Pancreas (tissue), 10 donors: Measurements from ENCODE around the gene TUBA1B. TPM values are rescaled to one million over a fixed set of nuclear protein-coding genes. Genes with fewer than 3 reads are reported as not detected.

ENCODE experiments used
- ATAC-seq, 4 donors: fragments of 200-7000 bp; cut with Tn5 transposase; one replicate each; pipeline versions ENCODE4 v1.8.0 to v1.9.1; 2020; ENCODE audit warnings: mild to moderate bottlenecking in 4 of 4, moderate library complexity in 4 of 4
- DNase-seq, 6 donors: peaks; one replicate each; pipeline ENCODE4 v3.0.0-alpha.2; 2020
- FAIRE-seq: peaks from 2 replicates; lab custom pipeline; 2012; peaks lifted over from hg19 to GRCh38; lab: Jason Lieb, UNC
- H3K27ac ChIP-seq, 4 donors: fragments of 200-600 bp; sonication (generic); 1 replicate in 3 of 4; 2 replicates in 1 of 4; pipeline versions ENCODE4 v1.5.0 to v1.8.0; 2020
- H3K27me3 ChIP-seq, 4 donors: fragments of 200-600 bp; one replicate each; pipeline ENCODE4 v1.8.0; 2021
- H3K36me3 ChIP-seq, 3 donors: fragments of 200-600 bp; sonication (generic) in 1 of 3; one replicate each; pipeline versions ENCODE4 v1.5.0 to v1.8.0; 2020 to 2021
- H3K4me1 ChIP-seq, 3 donors: fragments of 200-600 bp; one replicate each; pipeline ENCODE4 v1.8.0; 2021
- H3K4me3 ChIP-seq, 4 donors: fragments of 200-600 bp; sonication (generic) in 2 of 4; one replicate each; pipeline versions ENCODE4 v1.5.0 to v1.8.0; 2020 to 2021
- H3K9me3 ChIP-seq, 4 donors: fragments of 200-600 bp; one replicate each; pipeline ENCODE4 v1.8.0; 2021
- CTCF ChIP-seq, 4 donors: fragments of 200-600 bp; sonication (generic) in 3 of 4; IDR thresholded peaks; one replicate each; pipeline versions ENCODE4 v1.5.0 to v1.8.0; 2021; ENCODE audit warnings: antibody characterized with exemption in 4 of 4
- WGBS, 2 donors: extraction: QIAGEN DNeasy Blood & Tissue Kit; methylation state at CpG; one replicate each; pipeline ENCODE4 v1.1.7; 2013; 5-methylcytosine and 5-hydroxymethylcytosine counted together
- intact Hi-C, 3 donors: fragments of 100-400 bp; cut with DNase I; formaldehyde crosslinking; loops; one replicate each; pipeline versions ENCODE4 v1.11.1 to v1.14.2; 2022
- polyA plus RNA-seq, 2 donors: library from polyadenylated mRNA; stranded (reverse); fragments of 200-250 nt; gene quantifications; one replicate each; pipeline ENCODE4 v1.2.3, GENCODE V29; 2013
- total RNA-seq, 6 donors: library from RNA; stranded (reverse); fragmentation: NEBNext Ultra II Directional in 4 of 6; extraction: Animal tissue kit (Norgen Biotek cat#: 25700) in 4 of 6; gene quantifications; one replicate each; pipeline versions ENCODE4 v1.2.1 to v1.2.4, GENCODE V29; 2021 to 2023
- donor health status: healthy with polysubstance abuse.
- donor health status: DM: no; HTN: no; CAD: no; lungs with moderate emphysema.
- donor health status: DM: no; HTN: no; CAD: no.
- donor health status: control.
- donor health status: control.
- donor health status: Bipolar disorder and iron deficiency.
- donor health status: DM: yes; HTN: yes; CAD: no.
- donor health status: DM: no; HTN: no; CAD: no.
- donor health status: DM: no; HTN: no; CAD: no.
- donor health status: DM: yes; HTN: yes; CAD: no.

Gene TUBA1B
- total and polyA plus RNA-seq, 8 donors = 43.1 to 214 (median 109) TPM

DNA sequence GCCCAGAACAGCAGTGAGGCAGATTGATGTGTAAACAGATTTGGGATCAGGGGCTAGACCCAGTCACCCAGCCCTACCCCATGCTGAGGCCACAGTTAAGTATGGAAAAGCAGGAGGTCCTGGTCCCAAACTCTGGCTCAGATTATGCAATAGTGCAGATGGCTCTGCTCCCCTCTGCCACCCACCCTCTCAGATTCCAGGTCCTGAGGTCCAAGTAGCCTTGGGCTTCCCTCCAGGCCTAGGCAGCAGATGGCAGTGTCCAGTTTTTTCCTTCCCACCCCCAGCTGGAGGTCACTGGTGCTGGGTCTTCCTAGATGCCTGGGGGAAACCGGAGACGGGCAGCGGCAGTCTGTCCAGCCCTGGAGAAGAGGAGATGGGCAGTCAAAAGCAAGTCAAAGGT lies 33.8 kb downstream of the TUBA1B start:
- FAIRE-seq = no peak

DNA sequence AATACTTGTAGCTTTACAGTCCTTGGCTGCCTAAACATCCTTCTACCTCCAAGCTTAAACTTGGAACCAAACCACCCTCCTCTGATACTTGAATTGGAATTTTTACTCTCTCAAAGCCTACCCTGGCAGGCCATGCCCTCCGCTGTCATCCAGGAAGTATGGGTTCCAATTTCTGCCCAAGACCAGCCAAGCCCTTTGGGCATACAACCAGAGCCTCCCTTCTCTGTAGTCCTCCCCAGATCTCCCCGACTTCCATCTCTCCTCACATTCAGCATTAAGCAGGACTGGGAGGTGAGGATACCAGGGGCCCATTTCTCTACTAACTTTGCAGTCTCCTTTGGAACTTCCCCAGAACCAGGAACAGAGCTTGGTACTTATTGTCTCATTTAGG lies 36.2 kb downstream of the TUBA1B start:
- ATAC-seq (no peak), FAIRE-seq (no peak), DNase-seq (no peak)
- 64 to 79% methylated on average over 2 of the region's 2 CpGs for WGBS, 2 donors
- Histone ChIP-seq H3K36me3 (peaks cover 0 to 5% (median under 1%) of the 10 kb centered on the region in 3 donors), H3K4me1 (peaks cover 0 to 17% (median 2%) of the 10 kb centered on the region in 3 donors), H3K27ac (no peak overlapping the region), H3K27me3 (peaks cover 0 to 14% (median 2%) of the 10 kb centered on the region in 4 donors), H3K4me3 (no peak overlapping the region), H3K9me3 (no peaks in the 10 kb centered on the region)
- no peak for TF ChIP-seq CTCF (IDR thresholded peaks at IDR 0.05)
- intact Hi-C loops = no loop called here

More for the DNA sequence above, 33.8 kb downstream of the TUBA1B start:
- DNase-seq = no peak
- Histone ChIP-seq H3K4me3 (no peak overlapping the region), H3K9me3 (no peaks in the 10 kb centered on the region), H3K27ac (no peak overlapping the region), H3K4me1 (peaks cover 0 to 7% (median 0%) of the 10 kb centered on the region in 3 donors), H3K27me3 (peaks cover 0 to 3% (median 0%) of the 10 kb centered on the region in 4 donors), H3K36me3 (peaks cover 0 to 23% (median 22%) of the 10 kb centered on the region in 3 donors)
- no peak for TF ChIP-seq CTCF (IDR thresholded peaks at IDR 0.05)
- 43 to 78% methylated on average over 3 of the region's 3 CpGs for WGBS, 2 donors
- ATAC-seq = peak in 2 of 4 donors; percentile 13 to 41
- intact Hi-C loops = no loop called here

DNA sequence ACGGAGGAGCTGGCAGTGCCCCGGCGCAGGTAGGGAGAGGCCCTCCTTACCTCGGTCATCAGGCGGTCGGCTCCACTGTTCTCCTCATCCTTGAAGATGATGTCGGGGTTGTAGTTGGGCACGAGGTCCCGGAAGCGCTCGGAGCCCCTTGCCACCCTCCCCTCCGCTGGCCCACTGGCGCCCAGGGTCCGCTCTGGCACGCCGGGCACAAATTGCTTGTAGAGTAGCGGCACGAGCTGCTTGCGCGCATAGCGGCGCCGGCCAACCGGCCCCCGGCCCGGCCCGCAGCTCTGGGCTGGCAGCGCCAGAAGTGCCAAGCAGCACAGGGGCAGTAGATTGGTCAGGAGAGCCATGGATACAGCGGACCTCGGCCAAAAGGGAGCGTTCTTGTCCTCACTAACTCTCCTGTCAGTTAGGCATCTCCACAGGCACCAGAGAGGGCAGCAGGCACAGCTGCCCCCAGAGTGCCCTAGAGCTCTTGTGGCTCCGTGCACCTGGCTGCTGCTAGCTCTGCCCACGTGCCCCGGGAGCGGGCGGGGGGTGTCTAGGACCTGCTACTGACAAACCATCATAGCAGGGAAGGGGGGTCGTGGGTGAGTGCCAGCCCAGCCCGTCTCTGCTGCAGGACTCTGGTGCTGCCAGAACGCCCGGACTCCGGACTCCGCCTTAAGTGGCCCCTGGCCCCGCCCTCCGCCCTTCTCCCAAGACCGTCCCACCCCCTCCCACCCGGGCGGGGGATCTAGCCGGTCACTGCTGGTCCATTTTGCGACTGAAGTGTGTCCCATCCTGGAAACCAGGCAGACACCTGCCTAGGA lies 36.8 kb downstream of the TUBA1B start, which contains the start of gene DHH:
Gene DHH, minus strand, starts transcription at position 642 of the 815 bp plus-strand sequence. Its CDS starts 289 bp downstream, at position 353.
- no peak for TF ChIP-seq CTCF (IDR thresholded peaks at IDR 0.05)
- Histone ChIP-seq H3K27ac (no peak within 1 kb of the TSS), H3K4me1 (peaks cover 0 to 22% (median 6%) of the 10 kb centered on the region in 3 donors), H3K27me3 (peaks cover 0 to 20% (median 2%) of the 10 kb centered on the region in 4 donors), H3K36me3 (no peaks in the 10 kb centered on the region), H3K9me3 (no peaks in the 10 kb centered on the region), H3K4me3 (peak within 1 kb of the TSS in 1 of 4 donors; percentile 23)
- FAIRE-seq (no peak), DNase-seq (peak in 3 of 6 donors; percentile 53 to 80 (median 62)), ATAC-seq (peak in 3 of 4 donors; percentile 18 to 44 (median 35))
- 1 to 2% methylated on average over 38 to 49 of the region's 49 CpGs for WGBS, 2 donors
- intact Hi-C loops = no loop called here

GRCh38 chr12:49093792-49094159 lies 37.4 kb downstream of the TUBA1B start:
- Histone ChIP-seq H3K27me3 (peaks cover 0 to 26% (median 4%) of the 10 kb centered on the region in 4 donors), H3K36me3 (no peaks in the 10 kb centered on the region), H3K27ac (no peak overlapping the region), H3K4me3 (no peak overlapping the region), H3K4me1 (peaks cover 0 to 22% (median 6%) of the 10 kb centered on the region in 3 donors), H3K9me3 (no peaks in the 10 kb centered on the region)
- DNase-seq (no peak), FAIRE-seq (no peak), ATAC-seq (no peak)
- WGBS, 2 donors = 11% methylated on average over 9 of the region's 9 CpGs
- intact Hi-C loops = no loop called here
- no peak for TF ChIP-seq CTCF (IDR thresholded peaks at IDR 0.05)
